ENCODE data around the gene PDXK.

PDXK gene

GRCh38 chr21:43691086-43691795, 27.7 kb upstream of the PDXK start:
- no peaks in the 10 kb centered on the region for H3K9me2 ChIP-seq (ENCODE audit: low read depth, low read length)
- H3K9me3 ChIP-seq (ENCODE audit: low read length) = no peaks in the 10 kb centered on the region
- H3K4me3 ChIP-seq (ENCODE audit: low read depth, low read length, poor library complexity, severe bottlenecking) = no peak overlapping the region
- no peak overlapping the region for H3K9ac ChIP-seq (ENCODE audit: low read length)
- no peaks in the 10 kb centered on the region for H3K79me2 ChIP-seq (ENCODE audit: insufficient read depth, low read length)
- H3K36me3 ChIP-seq (ENCODE audit: insufficient read depth, low read length) = peaks cover 100% of the 10 kb centered on the region
- no peak overlapping the region for H2AFZ ChIP-seq (ENCODE audit: low read length)
- no peaks in the 10 kb centered on the region for H3F3A ChIP-seq (ENCODE audit: insufficient read depth, low read length)
- TF ChIP-seq EZH2 (IDR thresholded peaks at IDR 0.05; ENCODE audit: borderline replicate concordance, low read length) (no peak), CTCF (IDR thresholded peaks at IDR 0.05; ENCODE audit: low read length) (no peak)
- H3K4me1 ChIP-seq (ENCODE audit: insufficient read depth, low read length, severe bottlenecking) = peaks cover 8% of the 10 kb centered on the region
- H3K27ac ChIP-seq (ENCODE audit: low read depth, low read length, poor library complexity, severe bottlenecking) = no peak overlapping the region
- H3K27me3 ChIP-seq (ENCODE audit: insufficient read depth, low read length) = no peaks in the 10 kb centered on the region
- no peaks in the 10 kb centered on the region for H4K20me1 ChIP-seq (ENCODE audit: insufficient read depth, low read length)
- no peak overlapping the region for H3K4me2 ChIP-seq (ENCODE audit: low read length)

GRCh38 chr21:43691801-43692200, 27.1 kb upstream of the PDXK start:
- peaks cover 98% of the 10 kb centered on the region for H3K36me3 ChIP-seq (ENCODE audit: insufficient read depth, low read length)
- no peak overlapping the region for H2AFZ ChIP-seq (ENCODE audit: low read length)
- H3K79me2 ChIP-seq (ENCODE audit: insufficient read depth, low read length) = no peaks in the 10 kb centered on the region
- H3K4me2 ChIP-seq (ENCODE audit: low read length) = no peak overlapping the region
- no peaks in the 10 kb centered on the region for H3F3A ChIP-seq (ENCODE audit: insufficient read depth, low read length)
- no peaks in the 10 kb centered on the region for H3K27me3 ChIP-seq (ENCODE audit: insufficient read depth, low read length)
- H3K9me2 ChIP-seq (ENCODE audit: low read depth, low read length) = no peaks in the 10 kb centered on the region
- no peak for TF ChIP-seq EZH2 (IDR thresholded peaks at IDR 0.05; ENCODE audit: borderline replicate concordance, low read length)
- no peak for TF ChIP-seq CTCF (IDR thresholded peaks at IDR 0.05; ENCODE audit: low read length)
- no peak overlapping the region for H3K27ac ChIP-seq (ENCODE audit: low read depth, low read length, poor library complexity, severe bottlenecking)
- no peaks in the 10 kb centered on the region for H4K20me1 ChIP-seq (ENCODE audit: insufficient read depth, low read length)
- peaks cover 8% of the 10 kb centered on the region for H3K4me1 ChIP-seq (ENCODE audit: insufficient read depth, low read length, severe bottlenecking)
- H3K4me3 ChIP-seq (ENCODE audit: low read depth, low read length, poor library complexity, severe bottlenecking) = no peak overlapping the region
- no peaks in the 10 kb centered on the region for H3K9me3 ChIP-seq (ENCODE audit: low read length)
- no peak overlapping the region for H3K9ac ChIP-seq (ENCODE audit: low read length)

- Histone ChIP-seq H3K4me3 (ENCODE audit: low read depth, low read length, poor library complexity, severe bottlenecking) (no peak overlapping the region), H3K27me3 (ENCODE audit: insufficient read depth, low read length) (no peaks in the 10 kb centered on the region), H4K20me1 (ENCODE audit: insufficient read depth, low read length) (no peaks in the 10 kb centered on the region), H3K79me2 (ENCODE audit: insufficient read depth, low read length) (no peaks in the 10 kb centered on the region), H2AFZ (ENCODE audit: low read length) (no peak overlapping the region), H3K9me2 (ENCODE audit: low read depth, low read length) (no peaks in the 10 kb centered on the region), H3K36me3 (ENCODE audit: insufficient read depth, low read length) (peaks cover 92% of the 10 kb centered on the region), H3F3A (ENCODE audit: insufficient read depth, low read length) (no peaks in the 10 kb centered on the region), H3K9ac (ENCODE audit: low read length) (no peak overlapping the region), H3K9me3 (ENCODE audit: low read length) (no peaks in the 10 kb centered on the region), H3K4me2 (ENCODE audit: low read length) (no peak overlapping the region), H3K4me1 (ENCODE audit: insufficient read depth, low read length, severe bottlenecking) (no peaks in the 10 kb centered on the region), H3K27ac (ENCODE audit: low read depth, low read length, poor library complexity, severe bottlenecking) (no peak overlapping the region)
- TF ChIP-seq EZH2 (IDR thresholded peaks at IDR 0.05; ENCODE audit: borderline replicate concordance, low read length) (no peak), CTCF (IDR thresholded peaks at IDR 0.05; ENCODE audit: low read length) (no peak)
Measured at GRCh38 chr21:43692949-43693348, 26.0 kb upstream of the PDXK start.
